PC-9 (cell line): Measurements from ENCODE around the gene GALR2. TPM values are rescaled to one million over a fixed set of nuclear protein-coding genes. Genes with fewer than 3 reads are reported as not detected.
A peak's percentile ranks its signal among the peaks of the same experiment; 100 is the strongest.
"Not testable (repeated sequence)": the region's sequence is repeated elsewhere in the genome, so short reads cannot be mapped to it uniquely, and the experiment has no call there.

ENCODE experiments used
- BruUV-seq: library from RNA; stranded (reverse); fragments of 400-500 nt; replicated peaks from 2 replicates; lab custom pipeline; 2021; lab: Mats Ljungman, UMichigan
- CTCF ChIA-PET: fragments of 300-600 bp; sonication (Branson Sonifier 250); formaldehyde crosslinking; loops from one replicate; lab custom pipeline; 2022; ENCODE audit warnings: antibody characterized with exemption; lab: Charles Lee
- POLR2A ChIA-PET: fragments of 300-600 bp; sonication (Branson Sonifier 250); formaldehyde crosslinking; loops from one replicate; lab custom pipeline; 2022; ENCODE audit warnings: antibody characterized with exemption; ENCODE audit not compliant: unreplicated experiment; lab: Charles Lee
- DNase-seq, 2 experiments: peaks; one replicate each; pipeline versions ENCODE4 v3.0.0 to v3.0.0-alpha.2; 2015 to 2022; ENCODE audit warnings: mixed read lengths in 1 of 2
- H2AFZ ChIP-seq: fragments of 200-600 bp; sonication (generic); 2 replicates; pipeline ENCODE4 v1.8.1; 2017; ENCODE audit warnings: antibody characterized with exemption
- H3F3A ChIP-seq: fragments of 200-600 bp; sonication (generic); 2 replicates; pipeline ENCODE4 v1.8.1; 2017; ENCODE audit warnings: antibody characterized with exemption, mild to moderate bottlenecking, low read depth; ENCODE audit not compliant: insufficient read depth
- H3K27ac ChIP-seq: fragments of 200-600 bp; sonication (generic); 2 replicates; pipeline ENCODE4 v1.6.1; 2016; ENCODE audit warnings: mixed run types
- H3K27me3 ChIP-seq: fragments of 200-600 bp; sonication (generic); 2 replicates; pipeline ENCODE4 v1.6.1; 2016; ENCODE audit warnings: low read depth, mixed run types; ENCODE audit not compliant: insufficient read depth
- H3K36me3 ChIP-seq: fragments of 200-600 bp; sonication (generic); 2 replicates; pipeline ENCODE4 v1.6.1; 2016; ENCODE audit warnings: low read depth, mixed run types
- H3K4me1 ChIP-seq: fragments of 200-600 bp; sonication (generic); replicated peaks from 2 replicates; pipeline ENCODE4 v1.6.1; 2016; ENCODE audit warnings: mixed run types; ENCODE audit not compliant: insufficient read depth
- H3K4me2 ChIP-seq: fragments of 200-600 bp; sonication (generic); 2 replicates; pipeline ENCODE4 v1.6.1; 2017; ENCODE audit warnings: mixed run types
- H3K4me3 ChIP-seq: fragments of 200-600 bp; sonication (generic); 2 replicates; pipeline ENCODE4 v1.6.1; 2016; ENCODE audit warnings: mixed run types
- H3K79me2 ChIP-seq: fragments of 200-600 bp; sonication (generic); 2 replicates; pipeline ENCODE4 v1.6.1; 2017; ENCODE audit warnings: low read depth, mixed run types
- H3K9me2 ChIP-seq: fragments of 200-600 bp; sonication (generic); 2 replicates; pipeline ENCODE4 v1.8.1; 2017; ENCODE audit warnings: mild to moderate bottlenecking; ENCODE audit not compliant: insufficient read depth
- H3K9me3 ChIP-seq: fragments of 200-600 bp; sonication (generic); 2 replicates; pipeline ENCODE4 v1.8.1; 2016; ENCODE audit warnings: low read depth; ENCODE audit not compliant: insufficient read depth
- H4K20me1 ChIP-seq: fragments of 200-600 bp; sonication (generic); 2 replicates; pipeline ENCODE4 v1.8.1; 2017; ENCODE audit not compliant: insufficient read depth
- CTCF ChIP-seq: fragments of 200-600 bp; sonication (generic); conservative IDR thresholded peaks from 2 replicates; pipeline ENCODE4 v1.6.1; 2017; ENCODE audit warnings: mixed run types, antibody characterized with exemption, mild to moderate bottlenecking, moderate library complexity
- EZH2 ChIP-seq: fragments of 200-600 bp; sonication (generic); IDR thresholded peaks from 2 replicates; pipeline ENCODE4 v1.8.0; 2017; ENCODE audit warnings: antibody characterized with exemption, low read depth
- intact Hi-C: fragments of 100-400 bp; cut with micrococcal nuclease; formaldehyde crosslinking; loops from one replicate; pipeline ENCODE4 v1.10.0; 2022; ENCODE audit not compliant: unreplicated experiment
- total RNA-seq: library from RNA; stranded (reverse); gene quantifications from 2 replicates; pipeline ENCODE4 v1.2.3, GENCODE V29; 2021

GALR2 gene
- total RNA-seq, 1 experiment from 2014 or later = 3.0 TPM

GRCh38 chr17:76076765-76077583, 2.4 kb downstream of the GALR2 start:
- H3K79me2 ChIP-seq = peaks cover 7% of the 10 kb centered on the region
- intact Hi-C loops = no loop called here
- TF ChIP-seq CTCF (no peak), EZH2 (no peak)
- no peaks in the 10 kb centered on the region for H3F3A ChIP-seq
- H3K4me1 ChIP-seq = no peaks in the 10 kb centered on the region
- ChIA-PET POLR2A (interaction anchor here (0.7 kb wide), 1 partner anchor 199 kb away, joined by 4 read pairs; no protein-coding TSS in a partner anchor), CTCF (no interaction called here)
- no peak overlapping the region for H2AFZ ChIP-seq
- DNase-seq = no peak
- no peaks in the 10 kb centered on the region for H4K20me1 ChIP-seq
- BruUV-seq = no TSS peak
- H3K27me3 ChIP-seq = no peaks in the 10 kb centered on the region; the same call in 1 of the 2 replicates
- no peak overlapping the region for H3K4me2 ChIP-seq
- no peak overlapping the region for H3K4me3 ChIP-seq
- no peak overlapping the region for H3K27ac ChIP-seq
- H3K36me3 ChIP-seq = no peaks in the 10 kb centered on the region
- no peaks in the 10 kb centered on the region for H3K9me3 ChIP-seq
- H3K9me2 ChIP-seq = no peaks in the 10 kb centered on the region

- DNase-seq = no peak
- H3K4me1 ChIP-seq = no peaks in the 10 kb centered on the region
- intact Hi-C loops = no loop called here
- no peaks in the 10 kb centered on the region for H3K9me3 ChIP-seq
- H3K27me3 ChIP-seq = no peaks in the 10 kb centered on the region; the same call in 1 of the 2 replicates
- no peaks in the 10 kb centered on the region for H3K9me2 ChIP-seq
- H3K4me3 ChIP-seq = no peak overlapping the region
- H3K4me2 ChIP-seq = no peak overlapping the region
- no TSS peak for BruUV-seq
- CTCF ChIA-PET = interaction anchor here (0.6 kb wide), 1 partner anchor 48 kb away, joined by 4 read pairs; no protein-coding TSS in a partner anchor
- H3K27ac ChIP-seq = no peak overlapping the region
- TF ChIP-seq EZH2 (no peak), CTCF (no peak)
- POLR2A ChIA-PET = interaction anchor here (0.7 kb wide), 1 partner anchor 198 kb away, joined by 4 read pairs; no protein-coding TSS in a partner anchor
- H3K79me2 ChIP-seq = 0 out of 2 replicates have a peak, but pooled peaks cover 3% of the 10 kb centered on the region
- no peaks in the 10 kb centered on the region for H4K20me1 ChIP-seq
- H3K36me3 ChIP-seq = no peaks in the 10 kb centered on the region
- H3F3A ChIP-seq = no peaks in the 10 kb centered on the region
- no peak overlapping the region for H2AFZ ChIP-seq
Observed at GRCh38 chr17:76077584-76078110, 3.1 kb downstream of the GALR2 start.

GRCh38 chr17:76078370-76078769, 3.8 kb downstream of the GALR2 start:
- H3K4me3 ChIP-seq, H3K4me2 ChIP-seq, H3K9me3 ChIP-seq, H3K27ac ChIP-seq, H3K79me2 ChIP-seq, H2AFZ ChIP-seq, H3K4me1 ChIP-seq, H3K27me3 ChIP-seq, intact Hi-C loops, H3F3A ChIP-seq, DNase-seq, H4K20me1 ChIP-seq, H3K36me3 ChIP-seq, POLR2A ChIA-PET, H3K9me2 ChIP-seq: not testable (repeated sequence)
- CTCF ChIA-PET = interaction anchor here (0.6 kb wide), 1 partner anchor 48 kb away, joined by 4 read pairs; no protein-coding TSS in a partner anchor
- TSS peak; percentile 5 for BruUV-seq
